H1 (cell line): ENCODE results near the gene CHD6. TPM values are rescaled to one million over a fixed set of nuclear protein-coding genes. Genes with fewer than 3 reads are reported as not detected.

Experiments used
- CTCF ChIA-PET: fragments of 300-600 bp; sonication (Branson Sonifier 250); formaldehyde crosslinking; loops from one replicate; lab custom pipeline; 2021; ENCODE audit not compliant: partially characterized antibody; lab: Charles Lee
- POLR2A ChIA-PET: fragments of 300-600 bp; sonication (Branson Sonifier 250); formaldehyde crosslinking; loops from one replicate; lab custom pipeline; 2021; ENCODE audit warnings: inconsistent platforms; ENCODE audit not compliant: partially characterized antibody; lab: Charles Lee
- DNase-seq, 2 experiments: peaks; one replicate each; pipeline versions ENCODE4 v3.0.0 to v3.0.0-alpha.2; 2010 to 2022; ENCODE audit warnings: low spot score in 2 of 2, low read depth in 1 of 2, mixed read lengths in 1 of 2
- FAIRE-seq: peaks from 2 replicates; lab custom pipeline; 2011; peaks lifted over from hg19 to GRCh38; lab: Jason Lieb, UNC
- H2AFZ ChIP-seq: 2 replicates; pipeline ENCODE4 v1.8.1; 2012; ENCODE audit warnings: low read length, inconsistent platforms
- H2AK5ac ChIP-seq: 2 replicates; pipeline ENCODE4 v1.6.1; 2013; ENCODE audit warnings: low read depth, low read length
- H2BK120ac ChIP-seq: replicated peaks from 2 replicates; pipeline ENCODE3; 2013; ENCODE audit warnings: low read depth, low read length, inconsistent platforms
- H2BK12ac ChIP-seq: 2 replicates; pipeline ENCODE4 v1.6.1; 2013; ENCODE audit warnings: low read depth, low read length
- H2BK15ac ChIP-seq: 2 replicates; pipeline ENCODE4 v1.6.1; 2013; ENCODE audit warnings: low read length
- H2BK20ac ChIP-seq: 2 replicates; pipeline ENCODE4 v1.6.1; 2013; ENCODE audit warnings: low read length
- H2BK5ac ChIP-seq: 2 replicates; pipeline ENCODE4 v1.6.1; 2013; ENCODE audit warnings: low read depth, low read length
- H3K14ac ChIP-seq: 2 replicates; pipeline ENCODE4 v1.6.1; 2013; ENCODE audit warnings: inconsistent platforms; ENCODE audit not compliant: insufficient read length
- H3K18ac ChIP-seq: 2 replicates; pipeline ENCODE4 v1.6.1; 2013; ENCODE audit warnings: low read length; ENCODE audit errors: extremely low read depth
- H3K23ac ChIP-seq: 2 replicates; pipeline ENCODE4 v1.6.1; 2013; ENCODE audit warnings: inconsistent platforms; ENCODE audit not compliant: insufficient read length
- H3K23me2 ChIP-seq: 2 replicates; pipeline ENCODE4 v1.6.1; 2013; ENCODE audit warnings: low read depth, low read length
- H3K27ac ChIP-seq: 2 replicates; pipeline ENCODE4 v1.6.1; 2011; ENCODE audit warnings: low read depth, low read length, inconsistent platforms
- H3K27me3 ChIP-seq, 4 experiments: replicated peaks in 1 of 4; 1 replicate in 1 of 4; 2 replicates in 3 of 4; pipeline versions ENCODE4 v1.6.1 to v1.8.1; 2011 to 2013; ENCODE audit warnings: low read length in 3 of 4, mild to moderate bottlenecking in 3 of 4, inconsistent platforms in 2 of 4, mixed read lengths in 2 of 4, moderate library complexity in 1 of 4; ENCODE audit not compliant: control insufficient read depth in 3 of 4, insufficient read depth in 3 of 4; ENCODE audit errors: extremely low read depth in 1 of 4
- H3K36me3 ChIP-seq, 4 experiments: 2 replicates each; pipeline versions ENCODE4 v1.6.1 to v1.8.1; 2011 to 2013; ENCODE audit warnings: mild to moderate bottlenecking in 4 of 4, low read length in 3 of 4, moderate library complexity in 2 of 4, control low read depth in 1 of 4, inconsistent platforms in 1 of 4; ENCODE audit not compliant: insufficient read depth in 4 of 4, control insufficient read depth in 2 of 4
- H3K4ac ChIP-seq: replicated peaks from 2 replicates; pipeline ENCODE3; 2013; ENCODE audit warnings: low read length, low read depth, mixed read lengths, inconsistent platforms; ENCODE audit not compliant: insufficient read length
- H3K4me1 ChIP-seq, 4 experiments: replicated peaks in 1 of 4; 1 replicate in 1 of 4; 2 replicates in 3 of 4; pipeline versions ENCODE4 v1.6.1 to v1.8.1; 2011 to 2013; ENCODE audit warnings: low read length in 3 of 4, inconsistent platforms in 2 of 4, mixed read lengths in 1 of 4; ENCODE audit not compliant: insufficient read depth in 4 of 4, control insufficient read depth in 3 of 4
- H3K4me2 ChIP-seq, 2 experiments: 2 replicates each; pipeline versions ENCODE4 v1.6.1 to v1.8.1; 2011 to 2013; ENCODE audit warnings: low read depth in 2 of 2, low read length in 2 of 2, control low read depth in 1 of 2, inconsistent platforms in 1 of 2, mild to moderate bottlenecking in 1 of 2; ENCODE audit not compliant: insufficient read depth in 1 of 2
- H3K4me3 ChIP-seq, 4 experiments: fragments of 200-600, 300-600 bp in 1 of 4; sonication (generic), shearing (Covaris generic), sonication (Bioruptor Twin) in 1 of 4; 2 replicates each; pipeline versions ENCODE4 v1.5.1 to v1.8.1; 2011 to 2016; ENCODE audit warnings: low read length in 4 of 4, low read depth in 3 of 4, control low read depth in 2 of 4, inconsistent platforms in 2 of 4, mild to moderate bottlenecking in 2 of 4, mixed read lengths in 1 of 4, moderate library complexity in 1 of 4; ENCODE audit not compliant: insufficient read depth in 2 of 4; ENCODE audit errors: extremely low read depth in 1 of 4
- H3K56ac ChIP-seq: replicated peaks from 2 replicates; pipeline ENCODE3; 2013; ENCODE audit warnings: low read depth, mild to moderate bottlenecking, mixed read lengths, low read length, inconsistent platforms; ENCODE audit not compliant: insufficient read length
- H3K79me1 ChIP-seq: 2 replicates; pipeline ENCODE4 v1.6.1; 2013; ENCODE audit warnings: low read depth, low read length, control low read depth
- H3K79me2 ChIP-seq, 2 experiments: 2 replicates each; pipeline versions ENCODE4 v1.6.1 to v1.8.1; 2012 to 2013; ENCODE audit warnings: low read length in 2 of 2, mild to moderate bottlenecking in 2 of 2, inconsistent platforms in 1 of 2; ENCODE audit not compliant: insufficient read depth in 2 of 2, control insufficient read depth in 1 of 2
- H3K9ac ChIP-seq, 4 experiments: replicated peaks in 1 of 4; 1 replicate in 1 of 4; 2 replicates in 3 of 4; pipeline versions ENCODE4 v1.6.1 to v1.8.1; 2011 to 2013; ENCODE audit warnings: low read depth in 3 of 4, low read length in 3 of 4, control low read depth in 2 of 4, mild to moderate bottlenecking in 2 of 4, moderate library complexity in 2 of 4, inconsistent platforms in 1 of 4; ENCODE audit errors: extremely low read depth in 1 of 4
- H3K9me3 ChIP-seq, 2 experiments: 2 replicates each; pipeline versions ENCODE4 v1.6.1 to v1.8.1; 2012 to 2013; ENCODE audit warnings: mild to moderate bottlenecking in 2 of 2, moderate library complexity in 2 of 2, control low read depth in 1 of 2, inconsistent platforms in 1 of 2, low read depth in 1 of 2, low read length in 1 of 2, mixed read lengths in 1 of 2; ENCODE audit not compliant: insufficient read depth in 2 of 2
- H4K20me1 ChIP-seq, 2 experiments: replicated peaks in 1 of 2; 2 replicates each; pipeline versions ENCODE3 to v1.8.1; 2011 to 2013; ENCODE audit warnings: inconsistent platforms in 2 of 2, low read length in 2 of 2, mild to moderate bottlenecking in 1 of 2; ENCODE audit not compliant: insufficient read depth in 2 of 2, control insufficient read depth in 1 of 2
- H4K5ac ChIP-seq: 2 replicates; pipeline ENCODE4 v1.6.1; 2013; ENCODE audit warnings: low read length, low read depth, mixed read lengths, inconsistent platforms; ENCODE audit not compliant: insufficient read length
- H4K8ac ChIP-seq: 2 replicates; pipeline ENCODE4 v1.8.0; 2013; ENCODE audit warnings: mild to moderate bottlenecking, moderate library complexity, low read length, inconsistent platforms; ENCODE audit not compliant: insufficient read depth; ENCODE audit errors: extremely low read depth
- H4K91ac ChIP-seq: replicated peaks from 2 replicates; pipeline ENCODE3; 2013; ENCODE audit warnings: low read length, mixed read lengths, inconsistent platforms; ENCODE audit not compliant: insufficient read length
- EGR1 ChIP-seq: IDR thresholded peaks from 2 replicates; pipeline ENCODE4 v1.6.1; 2011; ENCODE audit warnings: low read depth, low read length, borderline replicate concordance
- JUND ChIP-seq: IDR thresholded peaks from 2 replicates; pipeline ENCODE4 v1.6.1; 2011; ENCODE audit warnings: mild to moderate bottlenecking, improper control_type of control experiment, low read length
- NANOG ChIP-seq: IDR thresholded peaks from 2 replicates; pipeline ENCODE4 v1.6.1; 2011; ENCODE audit warnings: low read length, low read depth, mild to moderate bottlenecking, inconsistent platforms; ENCODE audit not compliant: insufficient read depth, poor library complexity, severe bottlenecking
- RFX5 ChIP-seq: IDR thresholded peaks from 2 replicates; pipeline ENCODE4 v1.6.1; 2011; ENCODE audit warnings: low read depth, low read length, improper control_type of control experiment, borderline replicate concordance
- SP2 ChIP-seq: IDR thresholded peaks from 2 replicates; pipeline ENCODE4 v1.6.1; 2012; ENCODE audit warnings: mild to moderate bottlenecking, low read length, inconsistent platforms
- TAF1 ChIP-seq: IDR thresholded peaks from 2 replicates; pipeline ENCODE4 v1.6.1; 2011; ENCODE audit warnings: mild to moderate bottlenecking, low read depth, low read length
- TCF12 ChIP-seq: IDR thresholded peaks from 2 replicates; pipeline ENCODE4 v1.6.1; 2011; ENCODE audit warnings: low read depth, mild to moderate bottlenecking, low read length
- WGBS, 2 experiments: shearing (Covaris generic) in 1 of 2; methylation state at CpG; one replicate each; pipeline versions ENCODE4 v1.1.6 to v1.1.7; 2013 to 2015; ENCODE audit warnings: low lambda C conversion rate in 2 of 2, mixed read lengths in 2 of 2, inconsistent platforms in 1 of 2, low coverage in 1 of 2, missing lambda C conversion rate in 1 of 2; ENCODE audit not compliant: insufficient replicate concordance in 2 of 2, insufficient coverage in 1 of 2, insufficient read length in 1 of 2; ENCODE audit errors: extremely low coverage in 1 of 2, missing lambda C conversion rate in 1 of 2; 5-methylcytosine and 5-hydroxymethylcytosine counted together
- polyA plus RNA-seq, 7 experiments: library from polyadenylated mRNA; depleted of rRNA in 3 of 7; stranded (reverse) in 5 of 7; unstranded in 2 of 7; fragments of >200 nt in 5 of 7; fragments of 200-250 nt in 2 of 7; gene quantifications; 1 replicate in 5 of 7; 2 replicates in 1 of 7; 4 replicates in 1 of 7; pipeline versions ENCODE4 v1.2.1 to v1.2.3, GENCODE V29; 2011 to 2013; ENCODE audit warnings: missing spikeins in 2 of 7, mixed read lengths in 2 of 7
- total RNA-seq: library from RNA; stranded (reverse); fragmentation: NEBNext Ultra II Directional; extraction: Animal tissue kit (Norgen Biotek cat#: 25700); gene quantifications from 2 replicates; pipeline ENCODE4 v1.2.1, GENCODE V29; 2021

The CHD6 gene
- total and polyA plus RNA-seq, 2 of the 8 experiments (the other 6 are each of a cell fraction or from before 2014, with no cell fraction given), result 11.1 to 62.9 TPM

DNA sequence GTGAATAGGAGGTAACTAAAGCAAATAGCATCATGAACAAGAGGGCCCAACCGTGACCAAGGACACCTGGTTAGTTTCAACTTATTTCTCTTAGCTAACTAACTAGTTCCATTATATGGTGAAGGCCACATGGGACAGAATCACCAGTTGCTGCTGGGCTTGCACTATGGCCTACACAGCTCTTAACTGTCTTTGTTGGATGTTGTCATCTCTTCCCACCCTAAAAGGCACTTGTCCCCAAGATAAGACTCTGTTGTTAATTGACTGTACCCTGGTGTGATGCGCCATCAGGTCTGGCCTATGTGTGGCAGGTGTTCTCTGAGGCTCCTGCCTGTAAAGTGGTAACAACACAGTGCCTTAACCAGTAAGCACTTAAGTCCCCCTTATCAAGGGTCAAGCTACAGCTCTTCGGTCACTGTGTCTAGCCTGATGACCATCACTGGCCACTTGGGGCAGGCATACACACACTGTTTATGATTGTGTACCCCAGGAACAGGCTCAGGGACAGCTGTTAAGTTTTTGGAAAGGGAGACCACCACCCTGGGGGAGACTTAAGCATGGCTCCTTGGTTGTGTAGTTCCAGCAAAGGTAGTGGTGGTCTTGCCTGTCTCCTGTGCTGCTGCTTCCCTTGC lies 51.2 kb downstream of the CHD6 start:
- Histone ChIP-seq H3K18ac (no peak overlapping the region), H3K27me3 (no peaks in the 10 kb centered on the region), H3K23me2 (no peaks in the 10 kb centered on the region), H2AFZ (no peak overlapping the region), H2BK120ac (no peak overlapping the region), H4K91ac (no peak overlapping the region), H2BK20ac (no peak overlapping the region), H3K23ac (no peak overlapping the region), H3K27ac (no peak overlapping the region), H2AK5ac (no peak overlapping the region), H2BK5ac (no peak overlapping the region), H3K14ac (no peak overlapping the region), H3K36me3 (no peaks in the 10 kb centered on the region), H4K8ac (no peak overlapping the region), H4K20me1 (peaks cover 2 to 15% of the 10 kb centered on the region in 2 experiments), H3K79me2 (peaks cover 21 to 98% of the 10 kb centered on the region in 2 experiments), H3K4me1 (peaks cover 0 to 4% (median under 1%) of the 10 kb centered on the region in 4 experiments; a peak in 2 of 7 replicates), H4K5ac (no peak overlapping the region), H3K4ac (no peak overlapping the region), H3K56ac (no peak overlapping the region), H3K9ac (no peak overlapping the region), H3K4me3 (no peak overlapping the region), H3K9me3 (no peaks in the 10 kb centered on the region), H3K79me1 (peaks cover 17% of the 10 kb centered on the region), H2BK15ac (no peak overlapping the region), H3K4me2 (no peak overlapping the region), H2BK12ac (no peak overlapping the region; the same call in 1 of the 2 replicates)
- FAIRE-seq (no peak), DNase-seq (no peak)
- CTCF ChIA-PET, result interaction anchor here (0.6 to 1.1 kb wide), 2 partner anchors 9 to 33 kb away, joined by 3 read pairs; no protein-coding TSS in a partner anchor
- TF ChIP-seq SP2 (no peak), EGR1 (no peak), TAF1 (no peak), RFX5 (no peak), NANOG (no peak), TCF12 (no peak), JUND (no peak)
- POLR2A ChIA-PET, result interaction anchor here (1.0 to 2.7 kb wide), 2 partner anchors 9 to 51 kb away, joined by 3 to 6 read pairs; partner anchors contain the start of gene CHD6
- 96% methylated on average over 3 of the region's 3 CpGs; no CpG with 5 or more reads in 1 of the 2 experiments for WGBS, 2 experiments
